ENCODE results near the gene GANC.

DNA sequence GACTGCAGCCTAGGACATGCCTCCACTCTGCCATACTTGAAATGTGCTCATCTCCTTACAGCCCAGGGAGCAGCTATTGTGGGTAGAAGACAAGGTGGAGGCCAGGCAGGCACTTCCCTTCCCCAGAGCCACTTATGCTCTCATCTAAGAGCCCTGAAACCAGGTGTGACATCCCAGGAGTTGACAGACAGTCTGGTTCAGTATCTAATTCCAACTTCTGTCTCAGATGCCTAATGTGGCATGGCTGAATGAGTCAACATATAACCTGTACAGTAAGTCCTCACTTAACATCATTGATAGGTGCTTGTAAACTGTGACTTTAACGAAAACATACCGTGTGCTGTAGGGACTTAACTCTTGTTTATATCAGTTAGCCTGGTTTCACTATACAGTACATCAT is 85.1 kb downstream of the GANC start:
- TF ChIP-seq GATA2 (IDR thresholded peaks at IDR 0.05; ENCODE audit: low read depth, low read length) (no peak), GATA3 (IDR thresholded peaks at IDR 0.05; ENCODE audit: low read depth, low read length) (no peak)
